Kidney tubule cell (primary cell): ENCODE measurements around the gene NR1H2.

ENCODE experiments used
- DNase-seq: peaks from one replicate; pipeline ENCODE4 v3.0.0-alpha.2; 2018; ENCODE audit warnings: low spot score

NR1H2 gene

GRCh38 chr19:50401605-50402450 is 25.6 kb downstream of the NR1H2 start:
- DNase-seq, result no peak

DNA sequence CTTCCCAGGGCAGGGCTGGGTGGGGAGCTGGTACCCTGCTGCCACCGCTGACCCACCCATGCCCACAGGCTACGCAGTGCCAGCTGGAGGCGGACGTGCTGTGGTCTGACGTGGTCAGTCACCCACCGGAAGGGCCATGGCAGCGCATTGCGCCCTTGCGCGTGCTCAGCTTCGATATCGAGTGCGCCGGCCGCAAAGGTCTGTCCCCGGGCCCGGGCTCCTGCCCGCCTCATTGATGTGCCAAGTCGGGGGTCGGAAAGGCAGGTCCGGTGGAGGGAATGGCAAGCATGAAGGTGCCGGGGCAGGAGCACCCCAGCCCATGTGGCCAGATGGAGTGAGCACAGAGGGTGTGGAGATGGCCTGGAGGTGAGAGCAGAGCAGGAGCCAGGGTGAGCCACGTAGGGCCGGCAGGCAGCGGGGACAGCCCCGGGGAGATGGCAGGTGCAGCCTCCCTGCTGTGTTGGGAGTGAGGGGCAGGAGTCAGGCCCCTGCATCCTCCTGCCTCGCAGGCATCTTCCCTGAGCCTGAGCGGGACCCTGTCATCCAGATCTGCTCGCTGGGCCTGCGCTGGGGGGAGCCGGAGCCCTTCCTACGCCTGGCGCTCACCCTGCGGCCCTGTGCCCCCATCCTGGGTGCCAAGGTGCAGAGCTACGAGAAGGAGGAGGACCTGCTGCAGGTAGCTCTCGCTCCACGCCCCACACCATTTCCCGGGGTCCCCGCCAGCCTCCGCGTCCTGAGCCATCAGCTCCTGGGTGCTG is 26.5 kb downstream of the NR1H2 start:
- DNase-seq, result no peak

GRCh38 chr19:50406156-50406820 is 30.0 kb downstream of the NR1H2 start:
- DNase-seq, result no peak

- DNase-seq, result no peak
Measured at GRCh38 chr19:50406829-50407228, 30.6 kb downstream of the NR1H2 start.

GRCh38 chr19:50409347-50409746 is 33.1 kb downstream of the NR1H2 start:
- no peak for DNase-seq

DNA sequence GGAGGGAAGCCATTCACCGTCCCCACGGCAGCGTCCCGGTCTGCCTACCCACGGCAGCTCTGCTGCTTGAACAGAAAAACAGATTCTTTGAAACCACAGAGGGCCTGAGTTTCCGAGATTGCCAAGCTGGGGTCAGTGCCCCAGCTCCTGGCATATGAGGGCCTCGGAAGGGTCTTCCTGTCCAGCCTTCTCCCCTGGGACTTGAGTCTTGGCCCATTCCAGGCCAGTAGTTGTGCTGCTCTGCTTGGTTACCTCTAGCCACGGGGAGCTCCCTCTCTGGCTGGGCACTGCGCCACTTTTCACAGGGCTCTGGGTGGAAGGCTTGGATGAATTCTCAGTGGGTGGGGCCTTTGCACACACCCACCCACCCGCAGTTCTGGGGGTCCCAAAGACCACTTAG is 33.9 kb downstream of the NR1H2 start:
- no peak for DNase-seq

- no peak for DNase-seq
Measured at GRCh38 chr19:50412419-50412818, 36.2 kb downstream of the NR1H2 start.

- DNase-seq, result no peak
Measured at GRCh38 chr19:50413096-50413495, 36.8 kb downstream of the NR1H2 start.

DNA sequence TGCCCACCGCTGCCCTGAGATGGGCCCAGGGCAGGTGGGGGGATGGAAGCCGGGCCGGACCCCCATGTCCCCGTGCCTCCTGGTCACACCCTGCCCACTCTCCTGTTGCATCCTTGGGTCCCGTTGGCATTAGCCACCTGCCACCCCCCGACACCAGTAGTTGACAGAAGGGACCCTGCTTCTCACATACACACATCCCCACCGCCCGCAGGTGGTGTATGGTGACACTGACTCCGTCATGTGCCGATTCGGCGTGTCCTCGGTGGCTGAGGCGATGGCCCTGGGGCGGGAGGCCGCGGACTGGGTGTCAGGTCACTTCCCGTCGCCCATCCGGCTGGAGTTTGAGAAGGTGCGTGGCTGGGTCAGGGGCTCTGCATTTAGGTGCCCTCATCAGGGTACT is 37.3 kb downstream of the NR1H2 start:
- DNase-seq, result no peak

DNA sequence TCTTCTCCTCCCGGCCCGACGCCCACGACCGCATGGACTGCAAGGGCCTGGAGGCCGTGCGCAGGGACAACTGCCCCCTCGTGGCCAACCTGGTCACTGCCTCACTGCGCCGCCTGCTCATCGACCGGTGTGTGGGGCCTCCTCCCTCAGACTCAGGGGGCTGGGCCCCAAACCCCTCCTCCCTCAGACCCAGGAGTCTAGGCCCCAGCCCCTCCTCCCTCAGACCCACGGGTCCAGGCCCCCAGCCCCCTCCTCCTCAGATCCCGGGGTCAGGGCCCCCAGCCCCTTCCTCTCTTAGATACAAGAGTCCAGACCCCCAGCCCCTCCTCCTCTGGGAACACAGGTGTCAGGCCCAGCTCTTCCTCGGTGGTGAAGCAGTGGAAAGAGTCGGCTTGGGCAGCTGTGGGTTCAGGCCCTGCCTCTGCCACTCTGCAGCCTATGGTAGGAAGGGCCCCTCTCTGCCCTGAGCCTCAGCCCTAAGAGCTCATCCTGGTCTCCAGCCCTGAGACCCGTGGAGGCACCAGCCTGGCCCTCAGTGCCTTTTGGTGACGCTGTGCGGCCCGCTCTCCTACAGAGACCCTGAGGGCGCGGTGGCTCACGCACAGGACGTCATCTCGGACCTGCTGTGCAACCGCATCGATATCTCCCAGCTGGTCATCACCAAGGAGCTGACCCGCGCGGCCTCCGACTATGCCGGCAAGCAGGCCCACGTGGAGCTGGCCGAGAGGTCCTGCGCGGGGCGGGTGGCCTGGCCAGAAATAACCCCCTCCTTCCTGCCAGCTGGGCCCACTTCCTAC is 38.8 kb downstream of the NR1H2 start:
- peak; percentile 59 for DNase-seq

GRCh38 chr19:50415661-50416033 is 39.4 kb downstream of the NR1H2 start:
- DNase-seq, result no peak

GRCh38 chr19:50416034-50416977 is 40.0 kb downstream of the NR1H2 start:
- no peak for DNase-seq

DNA sequence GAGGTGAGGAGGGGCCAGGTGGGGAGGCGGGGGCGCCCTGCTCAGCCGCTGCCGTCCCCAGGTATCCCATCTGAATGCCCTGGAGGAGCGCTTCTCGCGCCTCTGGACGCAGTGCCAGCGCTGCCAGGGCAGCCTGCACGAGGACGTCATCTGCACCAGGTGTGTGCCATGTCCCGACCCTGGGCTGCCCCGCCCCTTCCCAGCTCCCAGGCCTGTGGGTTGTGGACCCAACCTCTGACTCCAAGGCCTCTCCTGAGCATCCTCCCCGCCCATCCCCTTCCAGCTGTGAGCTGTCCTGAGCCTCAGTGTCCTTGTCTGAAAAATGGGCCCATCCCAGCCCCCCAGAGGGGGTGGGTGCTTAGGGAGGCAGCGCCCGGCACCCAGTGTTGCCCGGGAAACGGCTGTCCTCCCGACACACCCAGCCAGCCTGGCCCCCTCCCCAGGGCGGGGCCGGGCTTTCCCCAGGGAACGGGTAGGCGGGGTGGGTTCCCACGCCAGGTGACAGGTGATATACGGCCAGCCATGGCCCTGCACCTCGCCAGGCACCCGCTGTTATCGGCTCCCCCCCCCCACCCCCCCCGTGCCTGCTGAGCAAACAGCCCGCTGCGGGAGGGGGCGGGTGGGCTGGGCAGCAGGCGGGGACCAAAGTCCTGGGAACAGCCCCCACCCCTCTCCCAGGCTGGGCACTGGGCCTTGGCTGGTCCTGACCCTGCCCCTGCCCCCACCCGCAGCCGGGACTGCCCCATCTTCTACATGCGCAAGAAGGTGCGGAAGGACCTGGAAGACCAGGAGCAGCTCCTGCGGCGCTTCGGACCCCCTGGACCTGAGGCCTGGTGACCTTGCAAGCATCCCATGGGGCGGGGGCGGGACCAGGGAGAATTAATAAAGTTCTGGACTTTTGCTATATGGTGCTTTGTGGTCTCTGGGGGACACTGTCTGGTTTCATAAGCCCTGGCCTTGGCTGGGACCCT is 41.1 kb downstream of the NR1H2 start:
- no peak for DNase-seq

GRCh38 chr19:50418176-50419021 is 42.1 kb downstream of the NR1H2 start, which contains the start of gene SPIB:
Gene SPIB (plus strand): TSS chr19:50418938. CDS start chr19:50418963, 25 bp downstream.
- DNase-seq, result no peak

- no peak for DNase-seq
Measured at GRCh38 chr19:50419022-50419579, 42.8 kb downstream of the NR1H2 start.

- no peak for DNase-seq
Measured at GRCh38 chr19:50419580-50420035, 43.4 kb downstream of the NR1H2 start.

DNA sequence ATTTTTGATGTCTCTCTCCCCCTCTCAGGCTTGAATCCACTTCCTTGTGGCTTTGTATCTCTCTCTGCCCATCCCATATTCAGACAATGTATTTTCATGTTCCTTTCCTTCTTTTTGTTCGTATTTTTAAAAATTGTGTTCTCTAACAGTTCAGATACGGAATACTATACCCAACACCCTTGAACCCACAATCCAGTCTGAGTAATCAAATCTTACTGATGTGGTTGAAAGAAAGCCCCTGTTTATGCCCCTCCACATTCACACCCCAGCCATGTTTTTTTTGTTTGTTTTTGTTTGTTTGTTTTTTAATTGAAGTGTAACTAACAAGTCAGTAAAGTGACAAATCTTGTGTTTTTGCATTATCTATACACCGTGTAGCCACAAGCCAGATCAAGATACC is 43.9 kb downstream of the NR1H2 start:
- no peak for DNase-seq

DNA sequence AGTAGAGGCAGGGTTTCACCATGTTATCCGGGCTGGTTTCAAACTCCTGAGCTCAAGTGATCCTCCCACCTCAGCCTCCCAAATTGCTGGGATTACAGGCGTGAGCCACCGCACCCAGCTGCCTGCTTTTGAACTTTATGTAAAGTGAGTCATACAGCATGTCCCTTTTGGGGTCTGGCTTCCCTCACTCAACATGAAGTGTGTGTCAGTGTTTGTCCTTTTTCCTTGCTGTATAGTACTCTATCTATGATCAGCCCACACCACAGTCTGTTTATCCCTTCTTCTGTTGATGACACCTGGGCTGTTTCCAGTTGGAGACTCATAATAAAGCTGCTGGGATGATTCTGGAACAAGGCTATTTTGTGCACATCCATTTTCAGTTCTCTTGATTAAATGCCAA is 44.6 kb downstream of the NR1H2 start:
- no peak for DNase-seq
